ENCODE measurements around the gene AR. TPM values are rescaled to one million over a fixed set of nuclear protein-coding genes. Genes with fewer than 3 reads are reported as not detected.
"Not testable (repeated sequence)": the region's sequence is repeated elsewhere in the genome, so short reads cannot be mapped to it uniquely, and the experiment has no call there.

The AR gene
- total RNA-seq, 1 experiment from 2014 or later: 4.2 TPM

- DNase-seq (ENCODE audit: low read depth): no peak
Observed at GRCh38 chrX:67624325-67624724, 80.5 kb downstream of the AR start.

- DNase-seq (ENCODE audit: low read depth): no peak
Observed at GRCh38 chrX:67635424-67635823, 91.6 kb downstream of the AR start.

DNA sequence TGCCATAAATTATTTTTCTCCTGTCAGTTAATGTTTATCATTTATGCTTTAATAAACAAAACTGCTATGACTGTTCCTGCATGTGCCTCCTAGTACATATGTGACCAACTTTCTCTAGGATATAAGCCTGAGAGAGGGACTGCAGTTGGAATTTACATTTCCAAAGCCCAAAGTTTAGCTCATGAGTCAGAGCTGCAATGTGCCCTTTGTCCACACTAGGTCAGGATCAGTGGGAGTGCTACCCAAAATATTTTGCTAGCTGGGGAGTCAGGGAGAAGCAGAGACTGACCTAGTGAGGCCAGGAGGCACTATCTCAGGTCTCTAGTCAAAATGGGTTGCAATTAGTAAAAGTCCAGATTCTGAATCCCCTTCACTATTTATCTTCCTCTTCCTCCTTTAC, 92.7 kb downstream of the AR start:
- peak; percentile 34 for DNase-seq (ENCODE audit: low read depth)

- not testable (repeated sequence) for DNase-seq (ENCODE audit: low read depth)
Observed at GRCh38 chrX:67637293-67637692, 93.5 kb downstream of the AR start.

GRCh38 chrX:67648361-67648760, 104.5 kb downstream of the AR start:
- DNase-seq (ENCODE audit: low read depth): no peak

- DNase-seq (ENCODE audit: low read depth): no peak
Observed at GRCh38 chrX:67651437-67652142, 107.8 kb downstream of the AR start.

GRCh38 chrX:67652543-67652942, 108.7 kb downstream of the AR start:
- no peak for DNase-seq (ENCODE audit: low read depth)

GRCh38 chrX:67654301-67654700, 110.5 kb downstream of the AR start:
- no peak for DNase-seq (ENCODE audit: low read depth)

DNA sequence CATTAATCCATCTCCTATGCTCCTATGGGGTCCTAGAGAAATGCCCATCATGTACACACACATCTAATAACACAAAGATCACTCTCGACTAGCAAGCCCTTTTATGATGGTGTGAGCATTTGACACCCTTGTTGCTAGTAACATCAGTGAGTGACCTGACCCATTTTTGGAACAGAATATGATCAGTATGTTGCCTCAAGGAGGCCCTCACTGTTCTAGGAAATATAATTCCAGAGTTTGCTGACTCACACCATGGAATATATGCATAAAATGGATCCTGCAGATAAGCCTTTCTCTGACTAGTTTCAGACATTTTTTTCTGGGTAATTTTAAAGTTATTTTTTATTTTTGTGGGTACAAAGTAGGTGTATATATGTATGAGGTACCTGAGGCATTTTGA, 121.8 kb downstream of the AR start:
- no peak for DNase-seq (ENCODE audit: low read depth)

GRCh38 chrX:67670717-67671116, 126.9 kb downstream of the AR start:
- not testable (repeated sequence) for DNase-seq (ENCODE audit: low read depth)

GRCh38 chrX:67673741-67674274, 130.0 kb downstream of the AR start:
- DNase-seq (ENCODE audit: low read depth): peak; percentile 5

DNA sequence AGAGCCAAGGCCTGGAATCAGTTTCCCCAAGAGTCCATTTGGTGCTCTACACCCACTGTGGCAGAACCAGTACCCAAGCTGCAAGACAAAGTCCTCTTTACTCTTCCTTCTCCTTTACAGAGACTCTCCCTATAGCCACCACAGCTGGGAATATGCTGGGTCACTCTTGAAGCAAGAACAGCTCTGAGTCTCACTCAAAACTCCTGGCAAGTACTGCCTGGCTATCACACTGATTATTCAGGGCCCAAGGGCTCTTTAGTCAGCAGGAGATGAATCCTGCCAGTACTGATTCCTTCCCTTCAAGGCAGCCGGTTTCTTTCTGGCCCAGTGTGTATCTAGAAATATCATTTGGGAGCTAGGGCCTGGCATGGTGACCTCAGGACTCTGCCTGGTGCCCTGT, 130.9 kb downstream of the AR start:
- no peak for DNase-seq (ENCODE audit: low read depth)

GRCh38 chrX:67684136-67684535, 140.3 kb downstream of the AR start:
- no peak for DNase-seq (ENCODE audit: low read depth)

DNA sequence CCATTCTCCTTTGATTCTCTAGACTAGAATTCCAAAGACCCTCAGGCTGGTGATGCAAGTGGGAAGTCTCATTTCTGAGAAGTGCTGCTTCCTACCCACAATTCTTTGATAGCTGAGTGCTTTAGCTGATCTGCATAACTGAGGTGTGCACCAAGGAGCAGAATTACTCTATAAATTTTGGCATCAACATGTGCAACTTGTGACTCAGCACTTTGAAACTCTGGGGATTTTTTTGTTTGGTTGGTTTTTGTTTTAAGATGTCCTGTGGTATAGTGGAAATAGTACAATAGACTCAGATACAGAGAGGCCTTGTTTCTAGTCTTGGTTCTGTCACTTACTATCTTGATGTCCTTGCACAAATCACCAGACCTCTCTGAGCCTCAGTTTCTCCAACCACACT, 148.4 kb downstream of the AR start:
- DNase-seq (ENCODE audit: low read depth): peak; percentile 63

GRCh38 chrX:67693928-67694327, 150.1 kb downstream of the AR start:
- peak; percentile 20 for DNase-seq (ENCODE audit: low read depth)

GRCh38 chrX:67697452-67697851, 153.6 kb downstream of the AR start:
- no peak for DNase-seq (ENCODE audit: low read depth)

GRCh38 chrX:67700602-67701001, 156.8 kb downstream of the AR start:
- no peak for DNase-seq (ENCODE audit: low read depth)

DNA sequence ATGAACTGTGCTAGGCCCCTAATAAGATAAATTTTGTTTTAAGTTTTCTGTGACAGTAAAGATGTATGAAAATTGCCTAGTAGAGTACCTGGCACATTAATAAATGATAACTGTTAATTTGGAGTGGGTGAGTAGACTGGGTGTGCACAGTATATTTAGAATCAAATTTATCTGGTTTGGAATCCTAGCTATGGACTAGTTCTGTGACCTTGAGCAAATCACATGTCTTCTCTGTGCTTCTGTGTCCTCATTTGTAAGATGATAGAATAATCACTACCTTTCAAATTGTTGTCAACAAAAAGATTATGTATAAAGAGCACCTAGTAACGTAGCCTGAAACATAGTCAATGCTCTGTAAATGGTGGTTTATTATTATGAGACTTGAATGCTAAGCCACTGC, 170.2 kb downstream of the AR start:
- DNase-seq (ENCODE audit: low read depth): no peak

DNA sequence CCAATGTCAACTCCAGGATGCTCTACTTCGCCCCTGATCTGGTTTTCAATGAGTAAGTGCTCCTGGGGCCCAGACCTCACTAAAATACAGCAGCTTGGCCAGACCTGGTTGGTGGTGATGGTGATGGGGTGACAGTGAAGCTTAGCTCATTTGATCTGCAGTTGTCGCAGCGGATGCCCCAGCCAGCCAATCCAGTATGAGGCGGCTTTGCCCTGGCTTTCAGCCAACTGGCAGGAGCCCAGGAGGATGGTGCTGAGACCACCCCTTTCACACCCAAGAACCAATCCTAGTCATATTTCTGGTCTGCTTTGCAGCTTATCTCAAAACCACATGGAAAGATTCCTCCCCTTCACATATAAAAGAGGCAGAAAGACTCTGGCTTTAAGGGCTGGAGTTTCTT, 173.8 kb downstream of the AR start:
- no peak for DNase-seq (ENCODE audit: low read depth)

DNA sequence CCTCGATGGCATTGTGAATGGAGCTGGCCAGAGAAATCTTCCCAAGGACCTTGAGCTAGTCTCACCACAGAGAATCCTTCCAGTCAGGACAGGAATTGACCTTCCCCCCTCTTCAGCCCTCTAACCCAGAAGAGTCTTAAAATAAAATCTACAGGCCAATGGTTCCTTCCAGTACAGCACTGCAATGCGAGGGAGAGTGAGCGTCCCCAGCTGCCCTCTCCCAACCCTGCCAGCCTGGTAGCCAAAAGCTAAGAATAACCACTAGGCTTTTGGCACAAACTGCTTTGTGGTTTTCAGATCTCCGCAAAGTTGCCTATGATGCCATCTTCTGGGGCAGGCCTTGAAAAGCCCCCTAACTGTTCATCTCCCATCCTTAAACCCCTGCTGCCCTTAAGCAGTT, 175.1 kb downstream of the AR start:
- DNase-seq (ENCODE audit: low read depth): no peak

GRCh38 chrX:67720344-67720743, 176.5 kb downstream of the AR start:
- DNase-seq (ENCODE audit: low read depth): peak; percentile 3

DNA sequence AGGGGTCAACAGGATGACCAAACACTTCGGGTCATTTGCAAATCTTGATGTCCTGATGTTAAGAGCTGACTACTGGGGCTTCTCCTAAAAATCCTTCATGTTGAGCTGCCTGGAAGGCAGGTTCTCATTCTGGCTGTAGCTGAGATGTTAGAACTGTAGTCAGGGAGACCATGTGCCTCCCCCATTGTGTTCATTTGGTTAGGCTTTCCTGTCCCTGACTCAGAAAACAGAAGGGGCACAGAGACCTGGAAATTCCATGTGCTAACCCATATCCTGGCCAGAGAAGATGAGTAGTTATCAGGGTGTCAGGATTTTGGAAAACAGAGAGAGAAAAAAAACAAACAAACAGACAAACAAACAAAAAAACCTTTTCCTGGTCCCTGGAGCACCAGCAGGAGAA, 177.5 kb downstream of the AR start:
- DNase-seq (ENCODE audit: low read depth): no peak

DNA sequence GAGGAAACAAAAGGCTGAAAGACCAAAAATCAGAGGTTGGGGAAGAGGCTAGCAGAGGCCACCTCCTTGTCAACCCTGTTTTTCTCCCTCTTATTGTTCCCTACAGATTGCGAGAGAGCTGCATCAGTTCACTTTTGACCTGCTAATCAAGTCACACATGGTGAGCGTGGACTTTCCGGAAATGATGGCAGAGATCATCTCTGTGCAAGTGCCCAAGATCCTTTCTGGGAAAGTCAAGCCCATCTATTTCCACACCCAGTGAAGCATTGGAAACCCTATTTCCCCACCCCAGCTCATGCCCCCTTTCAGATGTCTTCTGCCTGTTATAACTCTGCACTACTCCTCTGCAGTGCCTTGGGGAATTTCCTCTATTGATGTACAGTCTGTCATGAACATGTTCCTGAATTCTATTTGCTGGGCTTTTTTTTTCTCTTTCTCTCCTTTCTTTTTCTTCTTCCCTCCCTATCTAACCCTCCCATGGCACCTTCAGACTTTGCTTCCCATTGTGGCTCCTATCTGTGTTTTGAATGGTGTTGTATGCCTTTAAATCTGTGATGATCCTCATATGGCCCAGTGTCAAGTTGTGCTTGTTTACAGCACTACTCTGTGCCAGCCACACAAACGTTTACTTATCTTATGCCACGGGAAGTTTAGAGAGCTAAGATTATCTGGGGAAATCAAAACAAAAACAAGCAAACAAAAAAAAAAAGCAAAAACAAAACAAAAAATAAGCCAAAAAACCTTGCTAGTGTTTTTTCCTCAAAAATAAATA, 179.9 kb downstream of the AR start:
- DNase-seq (ENCODE audit: low read depth): no peak
